Measurements from ENCODE around the gene CYP2U1.
A peak's percentile ranks its signal among the peaks of the same experiment; 100 is the strongest.

The CYP2U1 gene

GRCh38 chr4:107987916-107988762, 56.8 kb downstream of the CYP2U1 start:
- no peak for TF ChIP-seq CTCF (IDR thresholded peaks at IDR 0.05; ENCODE audit: low read length, missing control alignments)
- DNase-seq (ENCODE audit: low read depth): no peak

GRCh38 chr4:107988763-107989035, 57.4 kb downstream of the CYP2U1 start:
- H3K4me3 ChIP-seq (replicated peaks; ENCODE audit: low read depth, low read length): no peak overlapping the region
- no peak for DNase-seq (ENCODE audit: low read depth)
- no peak for TF ChIP-seq CTCF (IDR thresholded peaks at IDR 0.05; ENCODE audit: low read length, missing control alignments)

More at GRCh38 chr4:107987916-107988762, 56.8 kb downstream of the CYP2U1 start:
- H3K4me3 ChIP-seq (replicated peaks; ENCODE audit: low read depth, low read length): no peak overlapping the region

GRCh38 chr4:107989162-107989536, 57.8 kb downstream of the CYP2U1 start:
- TF ChIP-seq CTCF (IDR thresholded peaks at IDR 0.05; ENCODE audit: low read length, missing control alignments): no peak

GRCh38 chr4:107989537-107990386, 58.4 kb downstream of the CYP2U1 start, which contains the start of gene HADH:
HADH (plus strand) TSS chr4:107989889; CDS start chr4:107989933, 44 bp downstream.
- DNase-seq (ENCODE audit: low read depth): peak; percentile 89

More at GRCh38 chr4:107989162-107989536, 57.8 kb downstream of the CYP2U1 start:
- H3K4me3 ChIP-seq (replicated peaks; ENCODE audit: low read depth, low read length): peak overlapping the region; percentile 76
- DNase-seq (ENCODE audit: low read depth): no peak

GRCh38 chr4:107991945-107992630, 60.7 kb downstream of the CYP2U1 start:
- no peak for TF ChIP-seq CTCF (IDR thresholded peaks at IDR 0.05; ENCODE audit: low read length, missing control alignments)
- DNase-seq (ENCODE audit: low read depth): peak; percentile 70
- H3K4me3 ChIP-seq (replicated peaks; ENCODE audit: low read depth, low read length): no peak overlapping the region

More at GRCh38 chr4:107989537-107990386, 58.4 kb downstream of the CYP2U1 start, which contains the start of gene HADH:
- peak within 1 kb of the TSS; percentile 76 for H3K4me3 ChIP-seq (replicated peaks; ENCODE audit: low read depth, low read length)
- TF ChIP-seq CTCF (IDR thresholded peaks at IDR 0.05; ENCODE audit: low read length, missing control alignments): no peak

- no peak for DNase-seq (ENCODE audit: low read depth)
- no peak for TF ChIP-seq CTCF (IDR thresholded peaks at IDR 0.05; ENCODE audit: low read length, missing control alignments)
- H3K4me3 ChIP-seq (replicated peaks; ENCODE audit: low read depth, low read length): no peak overlapping the region
These were observed 62.6 kb downstream of the CYP2U1 start for GRCh38 chr4:107993969-107994368.
